Esophagus squamous epithelium (tissue), 5 donors: ENCODE data around the gene RPL19. TPM values are rescaled to one million over a fixed set of nuclear protein-coding genes. Genes with fewer than 3 reads are reported as not detected.

Source experiments
- DNase-seq: peaks from one replicate; lab custom pipeline; 2025; lab: John Stamatoyannopoulos, UW
- H3K27ac ChIP-seq, 4 donors: fragments of 200-600 bp; sonication (generic); one replicate each; pipeline ENCODE4 v1.5.1; 2016 to 2019; ENCODE audit warnings: mild to moderate bottlenecking in 1 of 4
- H3K27me3 ChIP-seq, 4 donors: fragments of 200-600 bp; sonication (generic); 1 replicate in 3 of 4; 2 replicates in 1 of 4; pipeline versions ENCODE4 v1.5.1 to v1.6.0; 2017 to 2021; ENCODE audit warnings: antibody characterized with exemption in 1 of 4
- H3K36me3 ChIP-seq, 3 donors: fragments of 200-600 bp; sonication (generic); one replicate each; pipeline ENCODE4 v1.5.1; 2016 to 2019
- H3K4me1 ChIP-seq, 3 donors: fragments of 200-600 bp; sonication (generic); one replicate each; pipeline ENCODE4 v1.5.1; 2017 to 2019
- H3K4me3 ChIP-seq, 4 donors: fragments of 200-600 bp; sonication (generic); 1 replicate in 3 of 4; 2 replicates in 1 of 4; pipeline ENCODE4 v1.5.1; 2016 to 2019; ENCODE audit warnings: mild to moderate bottlenecking in 2 of 4, moderate library complexity in 1 of 4
- H3K9me3 ChIP-seq, 3 donors: fragments of 200-600 bp; sonication (generic); one replicate each; pipeline ENCODE4 v1.5.1; 2016 to 2019
- POLR2A ChIP-seq, 4 donors: fragments of 450-650 bp; IDR thresholded peaks; one replicate each; pipeline ENCODE4 v1.6.1; 2017; ENCODE audit warnings: antibody characterized with exemption in 4 of 4, mild to moderate bottlenecking in 4 of 4, moderate library complexity in 3 of 4
- WGBS, 2 donors: methylation state at CpG; one replicate each; pipeline ENCODE4 v1.1.5; 2018; 5-methylcytosine and 5-hydroxymethylcytosine counted together
- intact Hi-C: fragments of 100-400 bp; cut with DNase I; formaldehyde crosslinking; loops from one replicate; pipeline ENCODE4 v1.15.0; 2022
- total RNA-seq, 4 donors: library from RNA; depleted of rRNA; stranded (reverse); fragments of >200 nt; gene quantifications; one replicate each; pipeline ENCODE4 v1.1.0, GENCODE V29; 2016
- TF ChIP-seq, protein P1 (sequence below), 6 experiments: fragments of 450-650 bp in 4 of 6; fragments of 200-600 bp in 2 of 6; sonication (generic) in 2 of 6; IDR thresholded peaks; one replicate each; pipeline ENCODE4 v1.5.1; 2016 to 2019; ENCODE audit warnings: antibody characterized with exemption in 6 of 6, mild to moderate bottlenecking in 4 of 6, moderate library complexity in 4 of 6
- donor health status: DM: yes; HTN: yes; CAD: no.

Gene RPL19
- total RNA-seq, 4 donors from 2014 or later, result 1,949 to 3,028 (median 2,392) TPM

GRCh38 chr17:39230361-39230760 is 30.3 kb downstream of the RPL19 start:
- TF ChIP-seq POLR2A (IDR thresholded peaks at IDR 0.05), result no peak
- TF ChIP-seq, protein P1, sequence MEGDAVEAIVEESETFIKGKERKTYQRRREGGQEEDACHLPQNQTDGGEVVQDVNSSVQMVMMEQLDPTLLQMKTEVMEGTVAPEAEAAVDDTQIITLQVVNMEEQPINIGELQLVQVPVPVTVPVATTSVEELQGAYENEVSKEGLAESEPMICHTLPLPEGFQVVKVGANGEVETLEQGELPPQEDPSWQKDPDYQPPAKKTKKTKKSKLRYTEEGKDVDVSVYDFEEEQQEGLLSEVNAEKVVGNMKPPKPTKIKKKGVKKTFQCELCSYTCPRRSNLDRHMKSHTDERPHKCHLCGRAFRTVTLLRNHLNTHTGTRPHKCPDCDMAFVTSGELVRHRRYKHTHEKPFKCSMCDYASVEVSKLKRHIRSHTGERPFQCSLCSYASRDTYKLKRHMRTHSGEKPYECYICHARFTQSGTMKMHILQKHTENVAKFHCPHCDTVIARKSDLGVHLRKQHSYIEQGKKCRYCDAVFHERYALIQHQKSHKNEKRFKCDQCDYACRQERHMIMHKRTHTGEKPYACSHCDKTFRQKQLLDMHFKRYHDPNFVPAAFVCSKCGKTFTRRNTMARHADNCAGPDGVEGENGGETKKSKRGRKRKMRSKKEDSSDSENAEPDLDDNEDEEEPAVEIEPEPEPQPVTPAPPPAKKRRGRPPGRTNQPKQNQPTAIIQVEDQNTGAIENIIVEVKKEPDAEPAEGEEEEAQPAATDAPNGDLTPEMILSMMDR (IDR thresholded peaks at IDR 0.05), result no peak
- intact Hi-C loops, result no loop called here
- no peaks in the 10 kb centered on the region for H3K9me3 ChIP-seq
- peaks cover 12 to 93% (median 16%) of the 10 kb centered on the region in 4 donors for H3K27me3 ChIP-seq
- H3K36me3 ChIP-seq, result no peaks in the 10 kb centered on the region
- peaks cover 13 to 35% (median 16%) of the 10 kb centered on the region in 3 donors for H3K4me1 ChIP-seq
- H3K4me3 ChIP-seq, result no peak overlapping the region
- DNase-seq, result no peak
- no peak overlapping the region for H3K27ac ChIP-seq
- WGBS, 2 donors, result 25 to 43% methylated on average over 1 of the region's 1 CpG

GRCh38 chr17:39231091-39231561 is 31.0 kb downstream of the RPL19 start:
- Histone ChIP-seq H3K27me3 (peaks cover 4 to 91% (median 11%) of the 10 kb centered on the region in 4 donors), H3K27ac (no peak overlapping the region), H3K4me1 (peaks cover 6 to 34% (median 8%) of the 10 kb centered on the region in 3 donors), H3K9me3 (no peaks in the 10 kb centered on the region), H3K4me3 (no peak overlapping the region), H3K36me3 (no peaks in the 10 kb centered on the region)
- TF ChIP-seq POLR2A (IDR thresholded peaks at IDR 0.05), result no peak
- TF ChIP-seq, protein P1 (IDR thresholded peaks at IDR 0.05), result no peak
- WGBS, 2 donors, result 39 to 44% methylated on average over 7 to 9 of the region's 10 CpGs
- DNase-seq, result no peak
- intact Hi-C loops, result no loop called here

- no peak overlapping the region for H3K4me3 ChIP-seq
- peaks cover 0 to 91% (median 6%) of the 10 kb centered on the region in 4 donors for H3K27me3 ChIP-seq
- DNase-seq, result no peak
- TF ChIP-seq POLR2A (IDR thresholded peaks at IDR 0.05), result no peak
- TF ChIP-seq, protein P1 (IDR thresholded peaks at IDR 0.05), result peak; percentile 39 to 71 (median 61)
- H3K4me1 ChIP-seq, result peaks cover 4 to 30% (median 6%) of the 10 kb centered on the region in 3 donors
- no peak overlapping the region for H3K27ac ChIP-seq
- intact Hi-C loops, result no loop called here
- 6 to 12% methylated on average over 17 to 18 of the region's 22 CpGs for whole genome bisulfite sequencing, 2 donors
- no peaks in the 10 kb centered on the region for H3K9me3 ChIP-seq
- H3K36me3 ChIP-seq, result no peaks in the 10 kb centered on the region
These were observed 31.8 kb downstream of the RPL19 start for GRCh38 chr17:39231591-39232551.

DNA sequence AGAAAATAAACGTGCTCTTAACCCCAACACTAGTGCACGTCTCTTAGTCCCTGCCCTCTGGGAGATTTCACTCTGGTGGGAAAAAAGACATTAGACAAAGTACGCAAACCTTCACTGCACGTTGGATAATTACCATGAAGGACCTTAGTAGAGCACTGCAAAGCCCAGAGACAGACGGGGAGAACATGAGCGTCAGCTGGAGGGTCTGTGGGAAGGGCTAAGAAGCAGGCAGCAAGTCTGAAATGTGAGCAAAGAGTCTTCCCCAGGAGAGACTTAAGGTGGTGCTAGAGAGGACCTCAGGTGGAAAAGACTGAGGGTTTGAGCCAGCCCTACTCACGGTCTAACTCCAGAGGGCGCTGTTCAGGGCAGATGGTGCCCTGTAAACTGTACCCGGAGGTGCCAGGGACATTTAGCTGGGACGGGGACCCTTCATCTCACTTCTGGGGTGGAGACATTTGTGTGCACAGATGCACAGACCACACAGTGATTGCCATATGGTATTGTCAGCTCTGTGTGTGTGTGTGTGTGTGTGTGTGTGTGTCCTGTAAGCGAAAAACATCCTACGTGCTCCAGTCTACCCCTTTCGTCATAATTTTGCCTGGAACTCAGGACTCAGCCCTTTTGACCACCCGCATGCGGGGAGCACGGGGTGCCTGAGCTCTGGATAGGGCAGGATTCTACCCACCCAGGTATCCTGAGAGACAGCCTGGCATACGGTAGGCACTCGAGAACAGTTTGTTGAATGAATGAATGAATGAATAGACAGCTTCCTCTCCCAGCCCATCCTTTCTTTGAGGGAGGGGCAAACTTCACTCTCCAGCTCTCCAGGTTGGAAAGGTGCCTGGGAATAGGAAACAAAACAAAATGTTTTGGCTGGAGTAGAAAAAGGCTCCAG is 35.7 kb downstream of the RPL19 start:
- Histone ChIP-seq H3K4me3 (no peak overlapping the region), H3K27me3 (peaks cover 0 to 86% (median 3%) of the 10 kb centered on the region in 4 donors), H3K27ac (no peak overlapping the region), H3K36me3 (no peaks in the 10 kb centered on the region), H3K4me1 (peaks cover 4 to 27% (median 6%) of the 10 kb centered on the region in 3 donors), H3K9me3 (no peaks in the 10 kb centered on the region)
- TF ChIP-seq, protein P1 (IDR thresholded peaks at IDR 0.05), result peak in 5 of 6 experiments; percentile 12 to 66 (median 36)
- TF ChIP-seq POLR2A (IDR thresholded peaks at IDR 0.05), result no peak
- intact Hi-C loops, result no loop called here
- no peak for DNase-seq
- 16 to 34% methylated on average over 10 to 12 of the region's 18 CpGs for WGBS, 2 donors
